ENCODE data around the gene NRDC. TPM values are rescaled to one million over a fixed set of nuclear protein-coding genes. Genes with fewer than 3 reads are reported as not detected.
A peak's percentile ranks its signal among the peaks of the same experiment; 100 is the strongest.

NRDC gene
- total and polyA plus RNA-seq, 7 experiments from 2014 or later = 58.5 to 194 (median 100) TPM

DNA sequence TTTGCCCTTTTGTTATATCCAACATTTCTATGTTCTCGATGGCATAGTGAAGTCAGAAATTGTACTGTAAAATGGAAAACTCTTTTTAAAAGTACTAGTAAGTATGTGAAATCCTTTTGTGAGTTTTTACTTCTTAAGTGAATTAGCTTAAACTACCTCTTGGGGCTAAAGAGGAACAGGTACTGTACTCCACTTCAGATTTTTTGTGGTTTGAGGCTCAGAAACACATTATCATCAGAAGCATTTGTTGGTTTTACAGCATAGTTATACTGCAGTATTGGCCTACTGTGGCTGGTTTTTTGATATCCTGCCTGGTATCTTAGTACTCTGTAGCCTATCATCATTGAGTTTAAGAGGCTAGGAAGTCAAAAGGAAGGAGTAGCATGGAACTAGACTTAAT is 117.2 kb downstream of the NRDC start:
- H3K4me1 ChIP-seq (ENCODE audit: control insufficient read depth in 2 of 2, insufficient read depth in 2 of 2, low read length in 2 of 2) = no peaks in the 10 kb centered on the region
- DNase-seq (no peak), ATAC-seq (no peak)
- H3K36me3 Mint-ChIP-seq = peaks cover 4 to 39% (median 13%) of the 10 kb centered on the region in 5 donors
- intact Hi-C loops (cut with micrococcal nuclease) = loop anchor here (10.0 kb wide), 3 partner anchors 227 to 427 kb away; partner anchors contain the start of gene TTC39A (in 1 of the 2)
- no peaks in the 10 kb centered on the region for H3K27me3 Mint-ChIP-seq
- H3K36me3 ChIP-seq (ENCODE audit: control insufficient read depth in 2 of 3, insufficient read depth in 3 of 3, low read length in 3 of 3) = peaks cover 0 to 10% (median 3%) of the 10 kb centered on the region in 3 experiments
- H3K4me3 Mint-ChIP-seq = no peak overlapping the region
- no peak overlapping the region for H3K4me3 ChIP-seq (ENCODE audit: low read length)
- H3K4me1 Mint-ChIP-seq = peaks cover 0 to 15% (median 4%) of the 10 kb centered on the region in 7 donors
- no peaks in the 10 kb centered on the region for H3K9me3 ChIP-seq (ENCODE audit: control insufficient read depth in 2 of 3, low read length in 3 of 3)
- H3K9me3 Mint-ChIP-seq = no peaks in the 10 kb centered on the region
- no peak overlapping the region for H3K27ac ChIP-seq (ENCODE audit: low read depth, low read length)
- H3K27ac Mint-ChIP-seq = peak overlapping the region in 1 of 9 donors; percentile 62
- no peaks in the 10 kb centered on the region for H3K27me3 ChIP-seq (ENCODE audit: control insufficient read depth in 2 of 2, insufficient read depth in 2 of 2, low read length in 2 of 2)
- ChIA-PET CTCF (interaction anchor here (0.6 kb wide), 1 partner anchor 104 kb away, joined by 4 read pairs; no protein-coding TSS in a partner anchor), POLR2A (no interaction called here)

GRCh38 chr1:51760872-51761271 is 117.7 kb downstream of the NRDC start:
- Mint-ChIP-seq H3K4me1 (peaks cover 0 to 15% (median 4%) of the 10 kb centered on the region in 7 donors), H3K27ac (peak overlapping the region in 7 of 9 donors; percentile 3 to 89 (median 27)), H3K27me3 (no peaks in the 10 kb centered on the region), H3K4me3 (no peak overlapping the region), H3K36me3 (peaks cover 5 to 36% (median 10%) of the 10 kb centered on the region in 5 donors), H3K9me3 (no peaks in the 10 kb centered on the region)
- Histone ChIP-seq H3K9me3 (ENCODE audit: control insufficient read depth in 2 of 3, low read length in 3 of 3) (no peaks in the 10 kb centered on the region), H3K36me3 (ENCODE audit: control insufficient read depth in 2 of 3, insufficient read depth in 3 of 3, low read length in 3 of 3) (peaks cover 0 to 6% (median 3%) of the 10 kb centered on the region in 3 experiments), H3K27ac (ENCODE audit: low read depth, low read length) (no peak overlapping the region), H3K27me3 (ENCODE audit: control insufficient read depth in 2 of 2, insufficient read depth in 2 of 2, low read length in 2 of 2) (no peaks in the 10 kb centered on the region), H3K4me3 (ENCODE audit: low read length) (no peak overlapping the region), H3K4me1 (ENCODE audit: control insufficient read depth in 2 of 2, insufficient read depth in 2 of 2, low read length in 2 of 2) (no peaks in the 10 kb centered on the region)
- ATAC-seq (no peak), DNase-seq (no peak)
- intact Hi-C loops (cut with micrococcal nuclease) = loop anchor here (10.0 kb wide), 3 partner anchors 226 to 426 kb away; partner anchors contain the start of gene TTC39A (in 1 of the 2)
- ChIA-PET CTCF (interaction anchor here (0.6 kb wide), 1 partner anchor 104 kb away, joined by 4 read pairs; no protein-coding TSS in a partner anchor), POLR2A (no interaction called here)

DNA sequence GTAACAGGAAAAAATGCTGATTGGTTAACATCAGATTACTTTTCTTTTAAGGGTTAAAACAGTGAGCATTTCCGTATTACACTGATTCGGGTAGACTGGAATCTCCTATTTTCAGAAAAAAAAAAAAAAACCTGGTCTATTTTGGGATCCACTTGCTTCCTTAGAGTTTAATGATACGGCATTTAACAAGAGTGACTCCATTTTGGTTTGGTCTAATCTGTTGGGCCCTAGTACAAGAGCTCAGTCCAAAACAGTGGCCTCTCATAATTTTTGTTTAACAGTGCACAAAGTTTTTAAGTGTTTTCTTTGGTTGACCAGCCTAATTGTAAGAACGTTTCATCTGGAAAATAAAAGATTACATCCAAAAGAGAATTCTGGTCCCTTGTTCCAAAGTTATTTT is 120.2 kb downstream of the NRDC start:
- CTCF ChIA-PET = no interaction called here
- no peaks in the 10 kb centered on the region for H3K27me3 Mint-ChIP-seq

GRCh38 chr1:51756290-51756689 is 122.2 kb downstream of the NRDC start:
- H3K27me3 Mint-ChIP-seq = no peaks in the 10 kb centered on the region
- H3K36me3 Mint-ChIP-seq = peaks cover 14 to 46% (median 26%) of the 10 kb centered on the region in 5 donors
- DNase-seq = no peak
- H3K9me3 Mint-ChIP-seq = peaks cover 0 to 6% (median 0%) of the 10 kb centered on the region in 11 donors
- H3K9me3 ChIP-seq (ENCODE audit: control insufficient read depth in 2 of 3, low read length in 3 of 3) = no peaks in the 10 kb centered on the region
- intact Hi-C loops (cut with micrococcal nuclease) = no loop called here
- peaks cover 0 to 15% (median 3%) of the 10 kb centered on the region in 3 experiments for H3K36me3 ChIP-seq (ENCODE audit: control insufficient read depth in 2 of 3, insufficient read depth in 3 of 3, low read length in 3 of 3)
- H3K27ac ChIP-seq (ENCODE audit: low read depth, low read length) = no peak overlapping the region
- ATAC-seq = no peak
- H3K4me3 Mint-ChIP-seq = no peak overlapping the region
- POLR2A ChIA-PET = interaction anchor here (1.0 kb wide), 1 partner anchor 232 kb away, joined by 6 read pairs; no protein-coding TSS in a partner anchor
- no peaks in the 10 kb centered on the region for H3K27me3 ChIP-seq (ENCODE audit: control insufficient read depth in 2 of 2, insufficient read depth in 2 of 2, low read length in 2 of 2)
- H3K27ac Mint-ChIP-seq = no peak overlapping the region
- peaks cover 0 to 15% (median 4%) of the 10 kb centered on the region in 7 donors for H3K4me1 Mint-ChIP-seq
- H3K4me3 ChIP-seq (ENCODE audit: low read length) = no peak overlapping the region
- CTCF ChIA-PET = interaction anchor here (1.4 kb wide), 1 partner anchor 11 kb away, joined by 3 read pairs; no protein-coding TSS in a partner anchor
- no peaks in the 10 kb centered on the region for H3K4me1 ChIP-seq (ENCODE audit: control insufficient read depth in 2 of 2, insufficient read depth in 2 of 2, low read length in 2 of 2)

More for the DNA sequence above, 120.2 kb downstream of the NRDC start:
- intact Hi-C loops (cut with micrococcal nuclease) = no loop called here
- H3K36me3 ChIP-seq (ENCODE audit: control insufficient read depth in 2 of 3, insufficient read depth in 3 of 3, low read length in 3 of 3) = peaks cover 0 to 10% (median 3%) of the 10 kb centered on the region in 3 experiments
- H3K27ac ChIP-seq (ENCODE audit: low read depth, low read length) = no peak overlapping the region
- H3K4me1 ChIP-seq (ENCODE audit: control insufficient read depth in 2 of 2, insufficient read depth in 2 of 2, low read length in 2 of 2) = no peaks in the 10 kb centered on the region
- DNase-seq (no peak), ATAC-seq (no peak)
- Mint-ChIP-seq H3K4me3 (no peak overlapping the region), H3K4me1 (peaks cover 0 to 15% (median 4%) of the 10 kb centered on the region in 7 donors), H3K9me3 (no peaks in the 10 kb centered on the region), H3K36me3 (peaks cover 8 to 38% (median 18%) of the 10 kb centered on the region in 5 donors), H3K27ac (no peak overlapping the region)
- no peak overlapping the region for H3K4me3 ChIP-seq (ENCODE audit: low read length)
- no peaks in the 10 kb centered on the region for H3K27me3 ChIP-seq (ENCODE audit: control insufficient read depth in 2 of 2, insufficient read depth in 2 of 2, low read length in 2 of 2)
- no peaks in the 10 kb centered on the region for H3K9me3 ChIP-seq (ENCODE audit: control insufficient read depth in 2 of 3, low read length in 3 of 3)
- POLR2A ChIA-PET = no interaction called here

DNA sequence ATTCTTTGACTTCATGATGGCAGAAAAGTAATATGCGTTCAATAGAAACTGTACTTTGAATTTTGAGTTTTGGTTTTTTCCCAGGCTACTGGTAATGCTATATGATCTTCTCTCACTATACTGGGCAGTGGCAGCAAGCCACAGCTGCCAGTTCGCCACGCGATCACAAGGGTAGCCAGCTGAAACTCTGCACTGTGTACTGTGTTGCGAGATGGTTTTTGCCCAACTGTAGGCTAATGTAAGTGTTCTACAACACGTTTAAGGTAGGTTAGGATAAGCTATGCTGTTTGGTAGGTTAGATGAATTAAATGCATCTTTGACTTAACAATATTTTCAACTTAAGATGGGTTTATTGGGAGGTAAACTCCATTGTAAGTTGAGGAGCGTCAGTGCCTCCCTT is 123.1 kb downstream of the NRDC start:
- peaks cover 0 to 6% (median 0%) of the 10 kb centered on the region in 11 donors for H3K9me3 Mint-ChIP-seq
- H3K4me1 Mint-ChIP-seq = peaks cover 0 to 9% (median 4%) of the 10 kb centered on the region in 7 donors
- ChIA-PET CTCF (no interaction called here), POLR2A (interaction anchor here (0.6 kb wide), 1 partner anchor 17 kb away, joined by 4 read pairs; no protein-coding TSS in a partner anchor)
- Histone ChIP-seq H3K27me3 (ENCODE audit: control insufficient read depth in 2 of 2, insufficient read depth in 2 of 2, low read length in 2 of 2) (no peaks in the 10 kb centered on the region), H3K36me3 (ENCODE audit: control insufficient read depth in 2 of 3, insufficient read depth in 3 of 3, low read length in 3 of 3) (peaks cover 0 to 22% (median 0%) of the 10 kb centered on the region in 3 experiments), H3K9me3 (ENCODE audit: control insufficient read depth in 2 of 3, low read length in 3 of 3) (no peaks in the 10 kb centered on the region), H3K27ac (ENCODE audit: low read depth, low read length) (no peak overlapping the region), H3K4me1 (ENCODE audit: control insufficient read depth in 2 of 2, insufficient read depth in 2 of 2, low read length in 2 of 2) (no peaks in the 10 kb centered on the region), H3K4me3 (ENCODE audit: low read length) (no peak overlapping the region)
- no peak for ATAC-seq
- no peak overlapping the region for H3K27ac Mint-ChIP-seq
- H3K4me3 Mint-ChIP-seq = no peak overlapping the region
- H3K27me3 Mint-ChIP-seq = no peaks in the 10 kb centered on the region
- no peak for DNase-seq
- intact Hi-C loops (cut with micrococcal nuclease) = no loop called here
- peaks cover 14 to 45% (median 28%) of the 10 kb centered on the region in 5 donors for H3K36me3 Mint-ChIP-seq

DNA sequence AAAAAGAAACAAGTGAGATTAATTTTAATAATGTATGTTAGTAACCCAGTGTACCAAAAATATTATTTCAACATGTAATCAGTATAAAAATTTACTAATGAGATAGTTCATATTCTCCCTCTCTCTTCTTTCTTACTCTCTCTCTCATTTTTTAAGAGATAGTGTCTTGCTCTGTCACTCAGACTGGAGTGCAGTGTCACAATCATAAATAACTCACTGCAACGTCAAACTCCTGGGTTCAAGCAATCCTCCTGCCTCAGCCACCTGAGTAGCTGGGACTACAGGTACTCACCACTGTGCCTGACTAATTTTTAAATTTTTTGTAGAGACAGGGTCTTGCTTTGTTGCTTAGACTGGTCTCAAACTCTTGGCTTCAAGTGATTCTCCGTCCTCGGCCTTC is 123.9 kb downstream of the NRDC start:
- intact Hi-C loops (cut with micrococcal nuclease) = no loop called here
- Histone ChIP-seq H3K36me3 (ENCODE audit: control insufficient read depth in 2 of 3, insufficient read depth in 3 of 3, low read length in 3 of 3) (peaks cover 0 to 22% (median 0%) of the 10 kb centered on the region in 3 experiments), H3K27ac (ENCODE audit: low read depth, low read length) (no peak overlapping the region), H3K4me3 (ENCODE audit: low read length) (no peak overlapping the region), H3K9me3 (ENCODE audit: control insufficient read depth in 2 of 3, low read length in 3 of 3) (no peaks in the 10 kb centered on the region), H3K27me3 (ENCODE audit: control insufficient read depth in 2 of 2, insufficient read depth in 2 of 2, low read length in 2 of 2) (no peaks in the 10 kb centered on the region), H3K4me1 (ENCODE audit: control insufficient read depth in 2 of 2, insufficient read depth in 2 of 2, low read length in 2 of 2) (no peaks in the 10 kb centered on the region)
- Mint-ChIP-seq H3K27ac (no peak overlapping the region), H3K9me3 (peaks cover 0 to 6% (median 0%) of the 10 kb centered on the region in 11 donors), H3K4me3 (no peak overlapping the region), H3K27me3 (no peaks in the 10 kb centered on the region), H3K36me3 (peaks cover 14 to 41% (median 28%) of the 10 kb centered on the region in 5 donors), H3K4me1 (peaks cover 0 to 9% (median 1%) of the 10 kb centered on the region in 7 donors)
- ChIA-PET CTCF (no interaction called here), POLR2A (no interaction called here)
- ATAC-seq (no peak), DNase-seq (no peak)

DNA sequence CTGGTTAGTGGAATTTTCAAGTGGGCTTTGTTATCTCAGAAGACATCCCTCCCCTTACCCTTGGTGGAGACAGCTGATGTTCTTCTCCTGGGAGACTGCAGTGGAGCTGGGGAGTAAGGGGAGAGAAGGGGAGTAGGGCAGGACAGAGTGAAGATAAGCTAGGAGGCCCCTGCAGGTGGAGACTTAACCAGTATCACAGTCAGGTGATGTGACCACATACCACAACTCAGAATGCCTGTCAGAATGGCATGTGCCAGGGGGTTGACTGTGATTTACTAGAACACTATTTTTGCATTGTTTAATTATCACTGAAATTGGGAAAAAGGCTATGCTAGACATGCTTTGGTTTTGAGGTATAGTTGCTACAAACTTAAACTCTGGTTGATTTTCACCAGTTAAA is 124.6 kb downstream of the NRDC start:
- Mint-ChIP-seq H3K27me3 (no peaks in the 10 kb centered on the region), H3K9me3 (peaks cover 0 to 6% (median 0%) of the 10 kb centered on the region in 11 donors), H3K4me1 (peaks cover 0 to 9% (median 0%) of the 10 kb centered on the region in 7 donors), H3K36me3 (peaks cover 14 to 39% (median 28%) of the 10 kb centered on the region in 5 donors), H3K4me3 (no peak overlapping the region), H3K27ac (peak overlapping the region in 1 of 9 donors; percentile 8)
- ChIA-PET POLR2A (no interaction called here), CTCF (no interaction called here)
- DNase-seq = no peak
- Histone ChIP-seq H3K36me3 (ENCODE audit: control insufficient read depth in 2 of 3, insufficient read depth in 3 of 3, low read length in 3 of 3) (peaks cover 0 to 27% (median 0%) of the 10 kb centered on the region in 3 experiments), H3K9me3 (ENCODE audit: control insufficient read depth in 2 of 3, low read length in 3 of 3) (no peaks in the 10 kb centered on the region), H3K27ac (ENCODE audit: low read depth, low read length) (no peak overlapping the region), H3K4me1 (ENCODE audit: control insufficient read depth in 2 of 2, insufficient read depth in 2 of 2, low read length in 2 of 2) (no peaks in the 10 kb centered on the region), H3K4me3 (ENCODE audit: low read length) (no peak overlapping the region), H3K27me3 (ENCODE audit: control insufficient read depth in 2 of 2, insufficient read depth in 2 of 2, low read length in 2 of 2) (no peaks in the 10 kb centered on the region)
- intact Hi-C loops (cut with micrococcal nuclease) = no loop called here
- ATAC-seq = no peak

Measured in naive thymus-derived CD4-positive, alpha-beta T cell (primary cell).